ENCODE results near the gene CEP350. TPM values are rescaled to one million over a fixed set of nuclear protein-coding genes. Genes with fewer than 3 reads are reported as not detected.

CEP350 gene
- polyA plus RNA-seq, 2 donors = 5.0 to 5.2 TPM

DNA sequence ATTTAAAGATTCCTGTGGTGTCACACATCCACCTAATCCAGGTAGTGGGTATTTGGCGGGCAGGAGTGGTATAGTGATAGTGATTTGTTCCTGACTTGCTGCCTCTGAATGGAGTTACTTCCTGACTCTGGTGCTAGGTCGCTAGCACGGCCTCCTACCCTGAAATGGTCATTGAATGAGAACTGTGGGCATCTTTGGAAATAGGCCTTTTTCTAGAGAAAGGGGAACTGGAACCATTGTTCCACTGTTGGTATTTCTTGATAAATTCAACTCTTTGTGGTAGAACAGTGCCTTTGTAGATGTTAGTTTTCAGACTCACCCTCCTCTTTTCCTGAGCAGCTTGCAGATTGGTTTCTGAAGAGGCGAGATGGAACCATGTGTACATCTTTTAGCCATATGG lies 201.6 kb downstream of the CEP350 start:
- Histone ChIP-seq H3K27me3 (ENCODE audit: control insufficient read depth in 1 of 2, insufficient read depth in 2 of 2, low read length in 2 of 2) (no peaks in the 10 kb centered on the region), H3K9me3 (ENCODE audit: control insufficient read depth in 2 of 2, insufficient read depth in 1 of 2, low read depth in 1 of 2, low read length in 1 of 2) (no peaks in the 10 kb centered on the region), H3K36me3 (ENCODE audit: control insufficient read depth in 2 of 2, insufficient read depth in 2 of 2, low read length in 1 of 2) (peaks cover 0 to 9% of the 10 kb centered on the region in 2 donors), H3K27ac (ENCODE audit: low read depth in 2 of 2, low read length in 1 of 2) (peak overlapping the region in 1 of 2 donors; percentile 36), H3K4me3 (ENCODE audit: low read depth in 1 of 2, low read length in 2 of 2) (peak overlapping the region; percentile 28 to 78), H3K4me1 (ENCODE audit: control insufficient read depth in 2 of 2, insufficient read depth in 2 of 2, low read length in 1 of 2) (peaks cover 2 to 19% of the 10 kb centered on the region in 2 donors)
- 79 to 90% methylated on average over 4 of the region's 4 CpGs for WGBS, 2 donors

DNA sequence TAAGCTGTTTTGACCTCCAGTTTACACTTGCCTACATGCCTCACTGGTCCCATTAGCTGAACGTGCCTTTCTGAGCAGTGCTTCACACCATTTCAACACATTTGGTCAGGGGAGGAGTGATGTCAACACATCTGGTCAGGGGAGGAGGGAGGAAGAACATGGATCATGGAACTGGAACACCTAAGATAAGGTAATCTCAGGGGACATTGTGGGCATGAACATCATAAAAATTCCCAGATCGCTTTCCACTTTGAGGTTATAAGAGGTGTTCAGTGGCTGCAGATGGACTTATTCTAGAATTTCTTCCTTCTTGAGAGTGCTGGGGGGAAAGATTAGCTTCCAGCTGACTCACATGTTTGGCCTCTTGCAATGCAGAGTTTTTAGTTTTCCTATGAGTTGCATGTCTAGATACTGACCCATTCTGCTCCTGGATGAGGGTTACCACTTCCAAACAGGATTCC lies 202.1 kb downstream of the CEP350 start:
- 64 to 82% methylated on average over 2 of the region's 2 CpGs for WGBS, 2 donors
- Histone ChIP-seq H3K27ac (ENCODE audit: low read depth in 2 of 2, low read length in 1 of 2) (no peak overlapping the region), H3K27me3 (ENCODE audit: control insufficient read depth in 1 of 2, insufficient read depth in 2 of 2, low read length in 2 of 2) (no peaks in the 10 kb centered on the region), H3K9me3 (ENCODE audit: control insufficient read depth in 2 of 2, insufficient read depth in 1 of 2, low read depth in 1 of 2, low read length in 1 of 2) (no peaks in the 10 kb centered on the region), H3K4me3 (ENCODE audit: low read depth in 1 of 2, low read length in 2 of 2) (peak overlapping the region; percentile 38 to 78), H3K36me3 (ENCODE audit: control insufficient read depth in 2 of 2, insufficient read depth in 2 of 2, low read length in 1 of 2) (peaks cover 0 to 9% of the 10 kb centered on the region in 2 donors), H3K4me1 (ENCODE audit: control insufficient read depth in 2 of 2, insufficient read depth in 2 of 2, low read length in 1 of 2) (peaks cover 2 to 19% of the 10 kb centered on the region in 2 donors)

DNA sequence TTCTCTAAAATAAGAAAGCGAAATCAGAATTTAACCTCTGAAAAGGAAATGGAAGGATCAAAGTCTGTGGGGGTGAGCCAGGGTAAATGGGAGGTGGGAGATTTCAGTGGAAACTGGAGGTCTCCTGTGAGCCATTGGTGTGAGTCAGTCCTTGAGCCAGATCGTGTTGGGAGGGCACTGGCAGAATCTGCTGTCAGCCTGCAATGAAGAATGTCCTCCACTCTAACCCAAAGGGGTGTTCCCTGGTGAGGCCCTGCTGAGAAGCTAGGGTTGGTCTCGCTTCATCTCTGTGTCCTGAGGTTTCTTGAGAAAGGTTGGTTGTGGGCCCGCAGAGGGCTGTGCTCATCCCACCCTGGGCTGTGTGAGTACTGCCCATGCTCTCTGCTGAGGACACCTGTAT lies 202.5 kb downstream of the CEP350 start:
- H3K36me3 ChIP-seq (ENCODE audit: control insufficient read depth in 2 of 2, insufficient read depth in 2 of 2, low read length in 1 of 2) = peaks cover 0 to 9% of the 10 kb centered on the region in 2 donors
- H3K4me3 ChIP-seq (ENCODE audit: low read depth in 1 of 2, low read length in 2 of 2) = peak overlapping the region; percentile 48 to 78
- H3K27ac ChIP-seq (ENCODE audit: low read depth in 2 of 2, low read length in 1 of 2) = peak overlapping the region in 1 of 2 donors; percentile 47
- no peaks in the 10 kb centered on the region for H3K9me3 ChIP-seq (ENCODE audit: control insufficient read depth in 2 of 2, insufficient read depth in 1 of 2, low read depth in 1 of 2, low read length in 1 of 2)
- no peaks in the 10 kb centered on the region for H3K27me3 ChIP-seq (ENCODE audit: control insufficient read depth in 1 of 2, insufficient read depth in 2 of 2, low read length in 2 of 2)
- H3K4me1 ChIP-seq (ENCODE audit: control insufficient read depth in 2 of 2, insufficient read depth in 2 of 2, low read length in 1 of 2) = peaks cover 2 to 19% of the 10 kb centered on the region in 2 donors
- WGBS, 2 donors = 73 to 84% methylated on average over 4 of the region's 4 CpGs

DNA sequence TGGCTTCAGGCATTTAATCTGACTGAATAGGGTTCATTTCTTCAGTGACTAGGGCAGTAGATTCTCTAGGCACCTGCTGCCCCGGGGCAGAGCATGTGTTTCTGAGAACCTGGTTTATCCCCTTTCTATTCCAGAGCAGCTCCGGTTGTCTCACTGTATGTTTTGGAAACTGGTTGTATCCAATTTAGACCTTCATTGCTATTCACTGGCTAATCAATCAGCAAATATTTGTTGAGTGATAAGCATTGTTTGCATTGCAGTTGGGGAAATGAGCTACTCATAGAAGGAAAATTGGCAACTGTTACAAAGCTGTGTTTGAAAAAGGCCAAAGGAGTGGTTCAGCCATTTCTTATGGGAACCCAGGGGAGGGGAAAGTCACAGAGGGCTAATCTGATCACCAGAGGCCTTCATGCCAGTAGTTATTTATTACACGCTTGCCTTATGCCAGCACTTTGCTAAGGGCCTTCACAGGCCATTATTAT lies 203.0 kb downstream of the CEP350 start:
- Histone ChIP-seq H3K9me3 (ENCODE audit: control insufficient read depth in 2 of 2, insufficient read depth in 1 of 2, low read depth in 1 of 2, low read length in 1 of 2) (no peaks in the 10 kb centered on the region), H3K27me3 (ENCODE audit: control insufficient read depth in 1 of 2, insufficient read depth in 2 of 2, low read length in 2 of 2) (no peaks in the 10 kb centered on the region), H3K4me3 (ENCODE audit: low read depth in 1 of 2, low read length in 2 of 2) (peak overlapping the region; percentile 48 to 78), H3K36me3 (ENCODE audit: control insufficient read depth in 2 of 2, insufficient read depth in 2 of 2, low read length in 1 of 2) (peaks cover 0 to 9% of the 10 kb centered on the region in 2 donors), H3K27ac (ENCODE audit: low read depth in 2 of 2, low read length in 1 of 2) (peak overlapping the region in 1 of 2 donors; percentile 47), H3K4me1 (ENCODE audit: control insufficient read depth in 2 of 2, insufficient read depth in 2 of 2, low read length in 1 of 2) (peaks cover 2 to 19% of the 10 kb centered on the region in 2 donors)
- WGBS, 2 donors = 67 to 70% methylated on average over 3 of the region's 3 CpGs

DNA sequence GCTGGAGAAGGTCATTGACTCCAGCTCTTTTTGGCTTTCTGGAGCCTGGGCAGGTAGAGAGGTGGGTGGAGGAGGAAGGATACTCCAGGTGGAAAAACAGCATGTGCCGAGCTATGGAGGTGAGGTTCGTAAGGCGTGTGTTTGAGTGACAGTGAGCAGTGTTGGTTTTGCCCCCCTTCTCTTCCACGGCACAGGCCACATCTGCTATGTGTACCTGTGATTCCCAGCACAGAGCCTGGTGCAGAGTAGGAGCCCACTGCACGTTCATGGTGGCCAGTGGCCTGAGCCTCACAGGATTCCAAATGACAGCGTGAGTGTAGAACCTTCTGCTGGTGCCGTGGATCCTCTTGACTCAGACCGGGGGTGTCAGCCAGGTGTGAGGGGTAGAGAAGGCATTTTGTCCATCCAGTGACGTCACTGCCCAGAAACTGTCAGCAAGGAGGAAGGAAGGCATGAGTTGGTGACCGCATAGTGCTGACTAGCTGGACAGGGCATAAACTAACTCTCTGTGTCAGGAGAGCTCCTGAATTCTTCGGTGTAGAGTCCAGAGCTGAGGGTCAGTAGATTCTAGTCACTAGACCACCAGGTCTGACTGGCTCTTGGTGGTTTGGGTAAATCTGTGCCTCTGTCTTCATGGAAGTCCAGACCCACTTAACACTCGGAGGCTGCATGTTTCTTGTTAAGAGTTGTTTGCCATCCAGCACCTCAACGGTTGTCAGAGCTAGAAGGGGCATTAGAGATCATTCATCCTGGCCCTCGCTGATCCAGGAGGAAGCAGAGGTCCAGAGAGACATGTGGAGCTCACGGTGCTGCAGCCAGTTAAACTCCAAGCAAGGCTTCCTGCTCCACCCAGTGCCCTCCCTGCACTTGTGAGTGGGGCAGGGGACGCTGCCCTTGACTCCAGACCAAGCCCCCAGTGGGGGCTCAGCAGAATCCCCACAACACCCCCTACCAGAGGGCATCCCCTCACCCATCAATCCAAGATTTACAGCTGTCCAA lies 203.8 kb downstream of the CEP350 start:
- 71 to 81% methylated on average over 16 of the region's 16 CpGs for WGBS, 2 donors
- peak overlapping the region; percentile 48 to 78 for H3K4me3 ChIP-seq (ENCODE audit: low read depth in 1 of 2, low read length in 2 of 2)
- peaks cover 0 to 9% of the 10 kb centered on the region in 2 donors for H3K36me3 ChIP-seq (ENCODE audit: control insufficient read depth in 2 of 2, insufficient read depth in 2 of 2, low read length in 1 of 2)
- peaks cover 2 to 16% of the 10 kb centered on the region in 2 donors for H3K4me1 ChIP-seq (ENCODE audit: control insufficient read depth in 2 of 2, insufficient read depth in 2 of 2, low read length in 1 of 2)
- peak overlapping the region in 1 of 2 donors; percentile 40 for H3K27ac ChIP-seq (ENCODE audit: low read depth in 2 of 2, low read length in 1 of 2)
- no peaks in the 10 kb centered on the region for H3K9me3 ChIP-seq (ENCODE audit: control insufficient read depth in 2 of 2, insufficient read depth in 1 of 2, low read depth in 1 of 2, low read length in 1 of 2)
- H3K27me3 ChIP-seq (ENCODE audit: control insufficient read depth in 1 of 2, insufficient read depth in 2 of 2, low read length in 2 of 2) = no peaks in the 10 kb centered on the region

DNA sequence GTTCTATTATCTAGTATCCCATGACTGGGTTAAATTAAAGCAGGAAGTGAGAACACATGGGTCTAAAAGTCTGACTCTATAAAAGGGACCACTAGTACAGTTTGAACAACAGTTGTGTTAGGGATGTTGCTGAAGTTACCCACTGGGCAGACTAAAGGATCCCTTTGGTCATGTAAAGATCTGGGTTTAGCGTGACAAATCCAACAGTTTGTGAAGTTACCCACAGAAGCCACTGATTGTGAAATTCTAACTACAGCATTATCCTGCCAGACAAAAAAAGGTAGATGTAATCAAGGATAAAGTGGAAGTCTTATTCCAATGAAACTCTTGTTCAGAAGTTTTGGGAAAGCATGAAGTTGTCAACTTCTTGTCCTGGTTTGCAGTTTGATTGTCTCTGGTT lies 205.7 kb downstream of the CEP350 start:
- 94 to 97% methylated on average over 1 of the region's 1 CpG for WGBS, 2 donors
- Histone ChIP-seq H3K4me3 (ENCODE audit: low read depth in 1 of 2, low read length in 2 of 2) (no peak overlapping the region), H3K27ac (ENCODE audit: low read depth in 2 of 2, low read length in 1 of 2) (no peak overlapping the region), H3K27me3 (ENCODE audit: control insufficient read depth in 1 of 2, insufficient read depth in 2 of 2, low read length in 2 of 2) (no peaks in the 10 kb centered on the region), H3K36me3 (ENCODE audit: control insufficient read depth in 2 of 2, insufficient read depth in 2 of 2, low read length in 1 of 2) (peaks cover 0 to 10% of the 10 kb centered on the region in 2 donors), H3K9me3 (ENCODE audit: control insufficient read depth in 2 of 2, insufficient read depth in 1 of 2, low read depth in 1 of 2, low read length in 1 of 2) (no peaks in the 10 kb centered on the region), H3K4me1 (ENCODE audit: control insufficient read depth in 2 of 2, insufficient read depth in 2 of 2, low read length in 1 of 2) (peaks cover 2 to 18% of the 10 kb centered on the region in 2 donors)

DNA sequence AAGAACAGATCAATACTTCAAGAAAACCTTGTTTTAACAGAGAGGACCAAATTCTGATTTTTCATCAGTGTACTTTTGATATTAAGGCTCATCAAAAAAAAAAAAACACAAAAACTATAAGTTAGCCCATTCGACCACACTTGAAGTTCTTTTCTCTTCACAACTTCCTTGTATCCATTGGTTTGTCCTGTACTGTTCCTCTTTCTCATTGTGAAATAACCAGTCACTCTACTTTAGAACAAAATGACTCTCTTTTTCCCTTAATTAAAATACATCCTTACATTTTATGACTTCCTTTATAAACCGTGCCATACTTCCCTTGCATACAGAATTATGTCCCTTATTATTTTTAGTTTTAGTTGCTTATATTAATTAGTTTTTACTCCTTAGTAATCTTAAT lies 208.4 kb downstream of the CEP350 start:
- WGBS, 2 donors = 71 to 74% methylated on average over 2 of the region's 2 CpGs
- Histone ChIP-seq H3K9me3 (ENCODE audit: control insufficient read depth in 2 of 2, insufficient read depth in 1 of 2, low read depth in 1 of 2, low read length in 1 of 2) (no peaks in the 10 kb centered on the region), H3K27me3 (ENCODE audit: control insufficient read depth in 1 of 2, insufficient read depth in 2 of 2, low read length in 2 of 2) (no peaks in the 10 kb centered on the region), H3K36me3 (ENCODE audit: control insufficient read depth in 2 of 2, insufficient read depth in 2 of 2, low read length in 1 of 2) (peaks cover 0 to 15% of the 10 kb centered on the region in 2 donors), H3K27ac (ENCODE audit: low read depth in 2 of 2, low read length in 1 of 2) (no peak overlapping the region), H3K4me3 (ENCODE audit: low read depth in 1 of 2, low read length in 2 of 2) (no peak overlapping the region), H3K4me1 (ENCODE audit: control insufficient read depth in 2 of 2, insufficient read depth in 2 of 2, low read length in 1 of 2) (peaks cover 9 to 29% of the 10 kb centered on the region in 2 donors)

Other genes with a start within 250 kb of the CEP350 start
- under 1 TPM in 1 of 2 donors, not detected in 1; 0.01 TPM for gene FAM163A, start 211.5 kb upstream of the CEP350 start, polyA plus RNA-seq
- gene TOR1AIP2, start 77.0 kb upstream of the CEP350 start, polyA plus RNA-seq = 10 to 100 TPM in 1 of 2 donors, 1 to 10 TPM in 1; 8.1 to 20.6 TPM
- gene TOR1AIP1, start 72.5 kb upstream of the CEP350 start, polyA plus RNA-seq = 10 to 100 TPM; 13.8 to 19.5 TPM
- 100 to 1,000 TPM in 1 of 2 donors, 10 to 100 TPM in 1; 50.6 to 173 TPM for gene QSOX1, start 200.1 kb downstream of the CEP350 start, polyA plus RNA-seq

All from esophagus (tissue), 2 donors.